Aortic smooth muscle cell (primary cell): ENCODE measurements around the gene ART5. TPM values are rescaled to one million over a fixed set of nuclear protein-coding genes. Genes with fewer than 3 reads are reported as not detected.

ENCODE experiments used
- total RNA-seq: library from RNA; depleted of rRNA; stranded (reverse); fragments of >200 nt; gene quantifications from 2 replicates; pipeline ENCODE4 v1.2.3, GENCODE V29; 2014

Gene ART5, protein sequence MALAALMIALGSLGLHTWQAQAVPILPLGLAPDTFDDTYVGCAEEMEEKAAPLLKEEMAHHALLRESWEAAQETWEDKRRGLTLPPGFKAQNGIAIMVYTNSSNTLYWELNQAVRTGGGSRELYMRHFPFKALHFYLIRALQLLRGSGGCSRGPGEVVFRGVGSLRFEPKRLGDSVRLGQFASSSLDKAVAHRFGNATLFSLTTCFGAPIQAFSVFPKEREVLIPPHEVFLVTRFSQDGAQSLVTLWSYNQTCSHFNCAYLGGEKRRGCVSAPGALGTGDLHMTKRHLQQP
- not detected in 2 replicates for total RNA-seq

DNA sequence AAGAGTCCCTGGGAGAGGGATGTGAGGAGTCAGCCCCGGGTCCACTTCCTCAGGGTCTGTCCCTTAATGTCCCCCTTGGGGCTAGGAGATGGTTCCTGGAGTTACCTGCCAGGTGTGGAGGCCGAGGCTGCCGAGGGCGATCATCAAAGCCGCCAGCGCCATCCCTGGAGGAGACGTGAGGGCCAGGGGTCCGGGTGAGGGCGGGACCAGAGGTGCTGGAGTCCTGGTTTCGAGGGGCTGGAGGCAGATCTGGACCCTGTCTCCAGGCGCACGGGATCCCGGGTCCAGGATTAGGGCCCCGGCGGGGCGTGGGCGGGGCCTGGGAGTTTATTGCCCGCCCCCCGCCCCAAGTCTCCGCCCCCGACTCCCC is at the start of gene ART5:
TSS of gene ART5 (minus strand) at position 292 of the 370 bp plus-strand sequence. CDS start at position 162, 130 bp downstream.

DNA sequence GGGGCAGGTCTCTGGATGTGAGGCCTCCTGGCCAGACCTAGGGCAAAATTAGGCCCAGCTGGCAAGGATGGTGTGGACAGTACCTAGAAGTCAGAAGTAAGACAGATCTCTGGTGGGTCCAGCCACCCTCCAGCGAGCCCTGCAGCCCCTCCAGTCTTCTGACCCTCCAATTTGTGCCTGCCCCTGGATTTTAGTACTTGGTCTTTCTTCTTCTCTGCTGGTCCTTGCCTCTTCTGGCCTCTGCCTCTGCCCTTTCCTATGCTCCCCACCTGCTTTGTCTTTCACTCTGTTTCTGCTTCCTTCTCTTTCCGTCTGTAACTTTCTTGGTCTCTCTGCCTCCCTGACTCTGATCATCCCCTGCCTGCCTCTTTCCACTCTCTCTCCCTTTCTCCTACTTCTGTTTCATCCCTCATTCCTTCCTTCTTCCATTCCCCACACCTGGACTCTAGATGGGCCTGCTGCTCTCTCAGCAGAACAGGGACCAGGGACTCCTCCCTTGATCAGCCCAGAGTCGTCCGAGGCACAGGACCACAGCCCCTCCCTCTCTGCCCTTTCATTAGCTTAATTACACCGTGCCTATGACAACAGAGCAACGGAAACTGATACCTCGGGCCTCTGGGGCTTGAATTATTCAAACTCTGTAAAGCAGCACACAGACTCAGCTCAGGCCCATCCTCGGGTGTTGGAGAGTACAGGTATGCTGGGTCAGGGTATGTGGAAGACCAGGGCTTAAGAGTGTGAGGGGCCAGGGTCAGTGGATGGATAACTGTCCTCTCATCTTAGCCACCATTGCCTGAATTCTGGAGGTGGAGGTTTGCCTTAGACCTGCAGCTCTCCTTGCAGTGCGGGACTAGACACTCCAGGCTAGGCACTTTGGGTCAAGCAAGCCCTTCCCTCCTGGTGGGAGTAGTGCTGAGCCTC is 29.8 kb upstream of the ART5 start, which contains the start of gene CHRNA10:
TSS of gene CHRNA10 (minus strand) at position 51 of the 921 bp plus-strand sequence. CDS start 72 bp downstream, outside the sequence.

GRCh38 chr11:3644817-3645235 is 3.0 kb upstream of the ART5 start, which contains the start of gene ART1:
Gene ART1, plus strand, starts transcription at chr11:3645128. Its CDS starts 14,086 bp downstream, at chr11:3659214.

Other genes with a start within 250 kb of the ART5 start
- gene ART1, start 3.1 kb upstream of the ART5 start, total RNA-seq, result not detected in 2 replicates
- 0.31 and 0.66 TPM in 2 replicates for gene CHRNA10, start 29.4 kb upstream of the ART5 start, total RNA-seq
- 74.3 and 104 TPM in 2 replicates for gene NUP98, start 155.6 kb upstream of the ART5 start, total RNA-seq
- gene PGAP2, start 166.6 kb upstream of the ART5 start, total RNA-seq, result 11.1 and 13.0 TPM in 2 replicates
- gene RHOG, start 199.0 kb upstream of the ART5 start, total RNA-seq, result 9.0 and 9.9 TPM in 2 replicates
- 51.0 TPM in 2 replicates for gene STIM1, start 213.7 kb upstream of the ART5 start, total RNA-seq